ENCODE data around the gene PTCD1.
"Not testable (repeated sequence)": the region's sequence is repeated elsewhere in the genome, so short reads cannot be mapped to it uniquely, and the experiment has no call there.

The PTCD1 gene

GRCh38 chr7:99407872-99408378 is 30.7 kb downstream of the PTCD1 start:
- peak; percentile 35 for DNase-seq

GRCh38 chr7:99406557-99406956 is 32.0 kb downstream of the PTCD1 start:
- DNase-seq, result no peak

- no peak for DNase-seq
These were observed 33.6 kb downstream of the PTCD1 start for GRCh38 chr7:99404977-99405320.

GRCh38 chr7:99404235-99404976 is 34.2 kb downstream of the PTCD1 start:
- DNase-seq, result no peak

GRCh38 chr7:99403764-99404163 is 34.8 kb downstream of the PTCD1 start:
- DNase-seq, result no peak

- DNase-seq, result no peak
These were observed 35.7 kb downstream of the PTCD1 start for GRCh38 chr7:99402854-99403253.

DNA sequence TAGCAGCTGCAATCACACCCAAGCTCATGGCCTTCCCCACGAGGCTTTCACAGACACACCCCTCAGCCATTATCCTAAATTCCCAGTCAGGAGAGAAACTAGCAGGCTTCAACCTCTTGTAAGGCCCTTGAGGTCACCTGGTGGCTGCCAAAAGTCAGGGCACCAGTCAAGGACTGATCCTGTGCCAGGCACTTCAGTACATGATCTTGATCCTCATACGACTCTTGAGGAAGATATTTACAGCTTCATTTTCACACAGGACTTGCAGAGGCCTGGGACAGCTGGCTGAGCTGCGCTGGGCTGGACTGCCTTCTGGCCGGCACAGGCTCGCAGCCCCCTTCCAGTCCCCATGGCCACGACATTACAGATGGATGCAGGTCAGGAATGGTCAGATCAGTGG is 39.0 kb downstream of the PTCD1 start:
- no peak for DNase-seq

DNA sequence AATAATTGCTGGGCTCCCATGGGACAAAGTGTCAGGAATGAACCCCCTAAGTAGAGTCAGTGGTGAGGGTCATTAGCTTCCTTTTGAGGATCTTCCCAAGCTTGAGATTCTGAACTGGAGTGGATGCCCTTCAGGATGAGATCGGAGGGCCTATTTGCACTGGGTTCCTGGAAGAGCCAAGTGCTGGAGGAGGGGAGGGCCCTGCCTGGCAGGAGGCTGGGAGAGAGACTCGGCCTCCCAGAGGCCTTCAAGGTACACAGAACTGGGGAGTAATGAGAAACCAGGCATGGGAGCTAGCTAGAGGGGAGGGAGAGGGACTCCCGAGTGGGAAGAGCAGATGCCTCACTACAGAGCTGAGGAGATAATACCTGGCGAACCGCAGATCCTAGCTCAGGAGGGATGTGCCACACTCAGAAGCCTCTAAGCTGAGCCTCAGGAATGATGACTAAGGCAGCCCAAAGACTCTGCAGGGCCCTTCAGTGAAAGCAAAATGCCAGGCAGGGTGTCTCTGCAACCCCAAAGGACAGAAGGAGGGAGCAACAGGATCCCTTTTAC is 39.6 kb downstream of the PTCD1 start:
- DNase-seq, result no peak

GRCh38 chr7:99397297-99397983 is 41.2 kb downstream of the PTCD1 start:
- DNase-seq, result no peak

DNA sequence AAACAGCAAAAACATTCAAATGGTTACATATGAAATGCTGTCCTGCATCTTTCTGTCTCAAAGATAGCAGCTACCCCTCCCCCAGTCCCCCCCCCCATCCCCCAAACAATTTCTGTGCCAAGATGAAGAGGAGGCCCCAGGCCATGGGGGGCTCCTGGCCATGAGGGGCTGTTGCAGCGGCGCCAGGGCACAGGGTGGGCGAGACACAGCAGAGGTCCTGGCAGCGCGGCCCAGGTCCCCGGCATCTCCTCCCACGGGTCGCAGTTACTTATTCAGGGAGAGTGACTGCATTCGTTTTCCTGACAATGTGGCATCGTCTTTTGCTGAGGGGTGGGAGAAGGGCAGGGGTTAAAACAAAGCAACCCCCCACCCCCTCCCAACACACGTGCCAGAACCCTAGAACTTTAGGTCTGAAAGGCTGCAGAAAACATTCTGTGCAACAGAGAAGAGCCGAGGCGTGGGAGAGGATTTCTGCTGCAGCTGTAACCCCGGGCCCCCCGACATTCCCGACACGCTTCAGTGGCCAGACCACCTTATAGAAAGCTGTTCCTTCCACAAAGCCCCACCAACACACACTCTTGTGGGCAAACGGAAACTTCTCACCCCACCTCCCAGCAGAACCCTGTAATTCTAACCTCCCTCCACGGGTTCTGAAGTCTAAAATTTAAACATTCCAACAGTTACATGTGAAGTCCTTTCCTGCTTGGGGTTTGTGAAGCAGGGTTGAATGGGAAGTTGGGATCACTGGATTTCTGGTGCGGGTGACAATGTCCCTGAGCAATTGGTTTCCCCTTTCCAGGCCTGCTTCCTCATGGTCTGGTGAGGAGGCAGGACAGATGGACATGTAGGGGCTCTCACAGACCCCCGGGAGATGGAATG is 41.9 kb downstream of the PTCD1 start:
- no peak for DNase-seq

GRCh38 chr7:99395616-99396327 is 42.8 kb downstream of the PTCD1 start:
- no peak for DNase-seq

DNA sequence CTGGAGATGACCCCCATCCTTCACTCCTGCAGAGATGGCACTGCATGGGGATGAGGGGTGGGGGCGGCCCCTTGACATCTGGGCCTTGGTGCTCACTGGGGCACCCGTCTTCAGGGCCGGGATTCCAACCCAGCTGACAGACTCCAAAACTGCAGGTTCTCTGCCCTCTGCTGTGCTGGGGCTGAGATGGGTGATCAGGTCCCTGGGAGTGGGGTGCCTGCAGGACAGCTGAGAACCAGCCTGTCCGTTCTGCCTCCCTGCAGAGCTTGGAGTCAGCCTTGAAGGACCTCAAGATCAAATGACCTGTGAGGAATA is 44.5 kb downstream of the PTCD1 start:
- DNase-seq, result no peak

DNA sequence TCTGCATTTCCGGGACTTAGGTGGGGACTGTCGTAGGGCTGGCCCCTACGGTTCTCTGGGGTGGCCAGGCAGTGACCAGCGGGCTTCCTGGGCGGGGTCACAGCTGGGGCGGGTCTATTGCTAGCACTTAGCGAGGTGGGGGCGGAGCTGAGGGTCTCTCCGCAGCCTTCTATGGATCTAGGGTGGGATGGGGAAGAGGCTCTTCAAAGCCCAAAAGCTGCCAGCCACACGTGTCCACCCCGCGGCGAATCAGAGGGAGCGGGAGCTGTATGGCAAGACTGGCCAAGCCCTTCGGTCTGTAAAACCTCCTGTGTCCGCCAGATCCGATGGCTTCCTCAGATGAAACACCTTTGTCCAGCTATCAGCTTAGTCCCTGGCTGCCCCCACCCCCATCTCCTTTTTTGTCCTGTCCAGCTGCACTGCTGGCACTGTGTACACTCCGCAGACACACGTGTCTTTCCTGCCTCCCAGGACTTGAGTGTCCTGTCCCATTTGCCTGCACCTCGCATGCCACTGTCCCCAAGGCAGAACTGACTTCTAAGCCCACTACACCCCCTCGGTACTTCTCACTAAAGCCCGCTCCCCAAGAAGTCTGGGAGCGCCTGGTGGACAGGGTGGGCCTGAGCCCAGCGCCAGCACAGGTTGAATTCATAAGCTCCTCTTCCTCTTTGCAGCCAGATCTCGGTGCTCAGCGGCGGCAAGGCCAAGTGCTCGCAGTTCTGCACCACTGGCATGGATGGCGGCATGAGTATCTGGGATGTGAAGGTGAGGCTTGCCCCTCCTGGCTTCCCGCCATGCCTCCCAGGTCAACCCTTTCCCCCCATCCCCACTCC is 45.0 kb downstream of the PTCD1 start:
- no peak for DNase-seq

GRCh38 chr7:99392659-99393354 is 45.8 kb downstream of the PTCD1 start:
- peak; percentile 90 for DNase-seq

GRCh38 chr7:99392046-99392445 is 46.6 kb downstream of the PTCD1 start:
- DNase-seq, result no peak

DNA sequence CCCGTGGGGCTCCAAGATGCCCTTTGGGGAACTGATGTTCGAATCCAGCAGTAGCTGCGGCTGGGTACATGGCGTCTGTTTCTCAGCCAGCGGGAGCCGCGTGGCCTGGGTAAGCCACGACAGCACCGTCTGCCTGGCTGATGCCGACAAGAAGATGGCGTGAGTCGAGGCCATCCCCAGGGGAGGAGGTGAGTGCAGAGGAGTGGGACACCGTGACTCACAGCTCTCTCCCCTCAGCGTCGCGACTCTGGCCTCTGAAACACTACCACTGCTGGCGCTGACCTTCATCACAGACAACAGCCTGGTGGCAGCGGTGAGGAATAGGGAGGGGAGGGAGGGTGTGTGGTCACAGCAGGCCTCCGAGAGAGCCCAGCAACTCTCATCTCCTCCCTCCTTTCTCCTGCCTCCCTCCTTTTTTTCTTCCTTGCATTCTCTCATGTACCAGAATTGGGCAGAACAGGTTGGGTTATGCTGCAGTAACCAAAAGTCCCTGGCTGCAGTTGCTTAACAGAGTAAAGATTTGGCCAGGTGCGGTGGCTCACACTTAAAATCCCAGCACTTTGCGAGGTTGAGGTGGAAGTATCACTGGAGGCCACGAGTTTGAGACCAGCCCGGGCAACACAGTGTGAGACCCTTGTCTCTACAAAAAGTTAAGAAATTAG is 47.5 kb downstream of the PTCD1 start:
- no peak for DNase-seq

- no peak for DNase-seq
These were observed 48.8 kb downstream of the PTCD1 start for GRCh38 chr7:99389772-99390171.

GRCh38 chr7:99387912-99388311 is 50.7 kb downstream of the PTCD1 start:
- no peak for DNase-seq

DNA sequence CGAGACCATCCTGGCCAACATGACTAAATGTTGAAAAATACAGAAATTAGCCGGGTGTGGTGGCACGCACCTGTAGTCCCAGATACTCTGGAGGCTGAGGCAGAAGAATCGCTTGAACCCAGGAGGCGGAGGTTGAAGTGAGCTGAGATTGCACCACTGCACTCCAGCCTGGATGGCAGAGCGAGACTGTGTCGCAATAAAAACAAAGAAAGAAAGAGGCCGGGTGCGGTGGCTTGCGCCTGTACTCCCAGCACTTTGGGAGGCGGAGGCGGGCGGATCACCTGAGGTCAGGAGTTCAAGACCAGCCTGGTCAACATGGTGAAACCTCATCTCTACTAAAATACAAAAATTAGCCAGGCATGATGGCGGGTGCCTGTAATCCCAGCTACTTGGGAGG is 51.4 kb downstream of the PTCD1 start:
- DNase-seq, result not testable (repeated sequence)

DNA sequence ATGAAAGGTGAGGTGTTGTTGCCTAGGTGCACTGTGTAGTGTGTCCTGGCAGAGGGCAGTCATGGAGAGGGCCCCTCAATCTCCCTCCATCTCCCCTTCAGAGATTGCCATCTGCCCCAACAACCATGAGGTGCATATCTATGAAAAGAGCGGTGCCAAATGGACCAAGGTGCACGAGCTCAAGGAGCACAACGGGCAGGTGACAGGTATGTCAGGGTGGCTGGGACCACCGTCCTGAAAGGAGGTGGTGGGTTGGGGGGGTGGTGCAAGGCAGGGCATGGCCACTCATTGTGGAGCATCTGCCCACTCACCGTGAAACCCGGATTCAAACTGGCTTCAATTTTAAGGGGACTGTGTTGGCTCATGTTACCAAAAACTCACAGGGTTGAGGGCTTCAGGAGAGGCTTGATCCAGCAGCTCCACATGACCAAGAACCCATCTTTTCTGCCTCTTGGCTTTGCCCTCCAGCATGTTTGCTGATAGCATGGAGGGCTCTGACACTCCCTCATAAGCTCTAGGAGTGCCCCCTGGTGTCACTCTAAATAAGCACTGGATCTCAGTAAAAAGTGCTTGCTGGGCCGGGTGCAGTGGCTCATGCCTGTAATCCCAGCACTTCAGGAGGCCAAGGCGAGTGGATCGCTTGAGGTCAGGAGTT is 51.9 kb downstream of the PTCD1 start:
- peak; percentile 66 for DNase-seq

All from CD4-positive, alpha-beta T cell treated with Interleukin-21 for 1 hour (primary cell).